GM19025 (cell line): ENCODE results near the gene NSD1.

Experiments
- ATAC-seq: cut with Tn5 transposase; IDR thresholded peaks from one replicate; pipeline ENCODE4 v1.9.1; 2021; ENCODE audit warnings: mild to moderate bottlenecking, low read depth, moderate library complexity; ENCODE audit not compliant: unreplicated experiment

The NSD1 gene

DNA sequence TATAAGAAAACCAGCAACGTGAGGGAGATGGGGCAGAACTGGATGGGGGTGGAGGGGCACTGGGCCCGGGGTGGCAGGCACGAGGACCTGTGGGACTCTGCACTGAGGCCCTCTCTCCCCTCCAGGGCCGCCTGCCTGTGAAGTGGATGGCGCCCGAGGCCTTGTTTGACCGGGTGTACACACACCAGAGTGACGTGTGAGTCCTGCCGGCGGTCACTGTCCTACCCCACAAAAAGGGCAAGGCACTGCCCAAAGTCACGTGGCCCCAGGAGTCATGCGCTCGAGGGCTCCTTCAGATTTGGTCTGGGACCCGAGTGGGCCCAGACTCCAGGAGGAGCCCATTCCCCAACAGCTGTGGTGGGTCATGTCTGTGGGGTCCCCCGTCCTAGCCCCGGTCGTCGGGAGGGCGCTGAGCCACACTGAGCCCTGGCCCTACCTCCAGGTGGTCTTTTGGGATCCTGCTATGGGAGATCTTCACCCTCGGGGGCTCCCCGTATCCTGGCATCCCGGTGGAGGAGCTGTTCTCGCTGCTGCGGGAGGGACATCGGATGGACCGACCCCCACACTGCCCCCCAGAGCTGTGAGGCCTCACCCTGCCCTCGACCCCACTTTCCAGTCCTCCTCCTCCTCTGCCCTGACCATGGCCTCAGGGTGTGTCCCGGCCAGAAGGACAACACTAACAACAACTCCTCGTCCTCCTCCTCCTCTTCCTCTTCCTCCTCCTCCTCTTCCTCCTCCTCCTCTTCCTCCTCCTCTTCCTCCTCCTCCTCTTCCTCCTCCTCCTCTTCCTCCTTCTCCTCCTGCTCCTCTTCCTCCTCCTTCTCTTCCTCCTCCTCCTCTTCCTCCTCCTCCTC is 37.2 kb upstream of the NSD1 start:
- ATAC-seq = no peak

DNA sequence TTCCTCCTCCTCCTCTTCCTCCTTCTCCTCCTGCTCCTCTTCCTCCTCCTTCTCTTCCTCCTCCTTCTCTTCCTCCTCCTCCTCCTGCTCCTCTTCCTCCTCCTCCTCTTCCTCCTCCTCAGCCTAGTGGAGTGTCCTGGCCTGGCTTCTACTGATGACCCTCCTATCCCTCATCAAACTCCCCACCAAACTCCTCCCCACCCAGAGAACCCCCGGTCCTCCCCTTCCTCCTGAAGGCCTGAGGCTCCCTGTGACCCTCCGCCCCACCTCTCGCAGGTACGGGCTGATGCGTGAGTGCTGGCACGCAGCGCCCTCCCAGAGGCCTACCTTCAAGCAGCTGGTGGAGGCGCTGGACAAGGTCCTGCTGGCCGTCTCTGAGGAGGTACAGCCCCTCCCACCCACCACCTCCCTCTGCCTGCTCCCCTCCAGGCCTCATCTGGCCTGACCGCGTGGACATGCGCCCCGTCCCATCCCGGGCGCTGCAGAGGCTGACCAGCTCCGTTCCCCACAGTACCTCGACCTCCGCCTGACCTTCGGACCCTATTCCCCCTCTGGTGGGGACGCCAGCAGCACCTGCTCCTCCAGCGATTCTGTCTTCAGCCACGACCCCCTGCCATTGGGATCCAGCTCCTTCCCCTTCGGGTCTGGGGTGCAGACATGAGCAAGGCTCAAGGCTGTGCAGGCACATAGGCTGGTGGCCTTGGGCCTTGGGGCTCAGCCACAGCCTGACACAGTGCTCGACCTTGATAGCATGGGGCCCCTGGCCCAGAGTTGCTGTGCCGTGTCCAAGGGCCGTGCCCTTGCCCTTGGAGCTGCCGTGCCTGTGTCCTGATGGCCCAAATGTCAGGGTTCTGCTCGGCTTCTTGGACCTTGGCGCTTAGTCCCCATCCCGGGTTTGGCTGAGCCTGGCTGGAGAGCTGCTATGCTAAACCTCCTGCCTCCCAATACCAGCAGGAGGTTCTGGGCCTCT is 36.3 kb upstream of the NSD1 start:
- ATAC-seq = no peak

DNA sequence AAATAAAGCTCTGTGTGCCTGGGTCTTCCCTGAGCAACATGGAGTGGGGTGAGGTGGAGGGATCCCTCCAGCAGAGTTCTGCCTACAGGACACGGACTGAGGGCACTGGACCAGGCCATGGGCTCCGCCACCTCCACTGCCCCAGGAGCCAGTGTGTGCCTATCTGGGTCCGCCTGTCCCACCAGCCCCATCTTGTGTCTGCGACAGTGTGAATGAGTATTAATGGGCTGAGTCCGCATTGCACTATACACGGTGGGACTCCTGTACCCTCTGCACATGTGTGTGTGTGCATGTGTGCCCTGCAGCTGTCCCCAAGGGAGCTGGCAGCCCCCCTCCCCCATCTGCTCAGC is 35.5 kb upstream of the NSD1 start:
- no peak for ATAC-seq

DNA sequence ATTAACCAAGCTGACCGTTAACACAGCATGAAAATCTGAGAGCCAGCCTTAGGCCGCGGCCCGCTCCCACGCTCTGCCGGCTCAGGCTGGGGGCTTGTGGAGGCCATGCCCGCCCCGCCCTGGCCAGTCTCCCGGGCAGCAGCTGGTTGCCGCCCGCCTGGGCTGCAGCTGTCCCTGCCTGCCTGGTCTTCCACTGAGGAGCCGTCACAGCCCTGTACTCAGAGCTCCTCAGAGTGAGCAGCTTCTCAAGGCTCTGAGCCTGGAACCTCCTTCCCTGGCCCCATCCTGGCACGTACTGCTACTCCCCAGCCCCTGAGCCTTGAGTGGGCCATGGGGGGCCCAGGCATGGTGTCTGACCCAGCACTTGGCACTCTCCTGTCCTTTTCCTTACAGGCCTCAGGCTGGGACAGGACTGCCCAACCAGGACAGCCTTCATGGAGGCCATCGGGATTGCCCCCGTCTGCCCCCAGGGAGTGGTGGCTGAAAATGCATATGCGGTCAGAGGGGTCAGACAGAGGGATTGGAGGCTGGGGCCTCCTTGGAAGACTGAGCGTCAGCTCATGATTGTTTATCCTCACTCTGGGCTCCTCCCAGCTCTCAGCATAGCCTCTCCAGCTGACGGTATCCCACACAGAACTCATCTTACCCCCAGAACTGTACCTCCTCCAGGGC is 35.0 kb upstream of the NSD1 start:
- no peak for ATAC-seq

DNA sequence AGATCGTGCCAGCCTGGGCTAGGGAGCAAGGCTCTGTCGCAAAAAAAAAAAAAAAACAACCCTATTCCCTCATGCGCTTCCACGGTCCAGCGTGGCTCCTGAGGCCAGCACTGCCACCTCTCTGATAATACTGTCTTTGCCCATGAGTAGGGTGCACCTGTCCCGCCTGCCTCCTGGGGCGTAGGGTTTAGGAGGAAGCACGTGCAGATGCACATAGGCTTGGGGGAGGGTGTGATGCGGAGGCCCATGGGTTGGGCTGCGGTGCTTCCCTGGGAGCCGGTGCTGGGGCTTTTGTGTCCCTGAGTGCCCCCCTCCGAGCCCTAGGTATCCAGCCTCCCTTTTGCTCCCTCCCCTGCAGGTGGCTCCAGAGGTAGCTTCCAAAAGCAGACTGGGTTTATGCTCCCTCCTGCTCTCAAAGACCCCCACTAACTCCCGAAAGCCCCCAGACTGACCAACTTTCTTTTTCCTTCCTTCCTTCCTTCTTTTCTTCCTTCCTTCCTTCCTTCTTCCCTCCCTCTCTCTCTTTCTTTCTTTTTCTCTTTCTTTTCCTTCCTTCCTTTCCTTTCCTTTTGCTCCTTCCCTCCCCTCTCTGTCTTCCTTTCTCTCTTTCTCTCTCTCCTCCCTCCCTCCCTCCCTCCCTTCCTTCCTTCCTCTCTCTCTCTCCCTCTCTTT is 34.0 kb upstream of the NSD1 start:
- ATAC-seq = no peak

DNA sequence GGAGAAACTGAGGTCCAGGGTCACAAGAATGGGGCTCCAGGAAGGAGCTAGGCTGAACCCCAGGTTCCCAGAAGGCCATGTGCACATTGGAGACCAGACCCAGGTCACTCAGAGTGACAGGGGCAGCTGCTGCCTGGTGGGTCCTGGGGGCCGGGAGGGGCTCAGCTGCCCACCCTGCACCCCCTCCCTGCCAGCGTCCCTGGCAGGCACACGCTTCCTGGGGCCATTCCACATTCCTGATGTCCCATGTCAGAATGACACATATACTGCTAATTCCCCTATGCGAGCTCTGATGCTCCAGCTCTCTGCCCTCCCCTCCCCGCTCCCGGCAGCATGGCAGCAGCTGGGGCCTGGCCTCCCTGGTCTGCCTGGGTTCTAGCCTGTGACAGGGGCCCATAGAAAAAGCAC is 32.9 kb upstream of the NSD1 start:
- ATAC-seq = no peak

DNA sequence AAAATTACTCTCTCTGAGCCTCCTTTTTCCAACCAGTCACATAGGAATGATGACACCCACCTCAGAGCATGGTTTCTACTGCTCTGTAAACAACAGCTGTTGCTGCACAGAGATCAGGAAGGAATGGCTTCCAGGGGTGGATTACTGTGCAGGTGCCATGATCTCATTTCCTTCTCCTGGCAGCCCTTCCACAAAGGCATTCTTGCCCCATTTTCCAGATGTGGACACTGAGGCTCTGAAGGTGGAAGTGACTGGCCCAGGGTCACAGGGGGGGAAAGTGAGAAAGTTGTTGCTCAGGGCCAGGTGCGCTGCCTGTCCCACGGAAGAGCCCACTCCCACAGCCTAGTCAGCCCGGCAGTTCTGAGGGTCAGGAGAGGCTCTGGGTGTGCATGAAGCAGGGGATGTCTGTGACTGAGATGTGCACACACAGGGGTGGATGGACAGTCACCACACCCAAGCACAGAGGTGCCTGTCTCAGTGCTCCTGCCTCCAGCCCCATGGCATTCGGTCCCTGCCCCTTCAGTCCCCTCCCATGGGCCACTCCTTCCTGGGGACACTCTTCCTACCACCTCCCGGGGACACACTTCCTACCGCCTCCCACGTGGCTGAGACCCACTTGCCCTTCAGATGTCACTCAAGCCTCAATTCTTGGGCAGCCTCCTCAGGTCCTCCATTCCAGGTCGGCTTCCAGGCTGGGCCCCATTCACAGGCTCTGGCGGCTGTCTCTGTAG is 29.9 kb upstream of the NSD1 start:
- ATAC-seq = no peak

DNA sequence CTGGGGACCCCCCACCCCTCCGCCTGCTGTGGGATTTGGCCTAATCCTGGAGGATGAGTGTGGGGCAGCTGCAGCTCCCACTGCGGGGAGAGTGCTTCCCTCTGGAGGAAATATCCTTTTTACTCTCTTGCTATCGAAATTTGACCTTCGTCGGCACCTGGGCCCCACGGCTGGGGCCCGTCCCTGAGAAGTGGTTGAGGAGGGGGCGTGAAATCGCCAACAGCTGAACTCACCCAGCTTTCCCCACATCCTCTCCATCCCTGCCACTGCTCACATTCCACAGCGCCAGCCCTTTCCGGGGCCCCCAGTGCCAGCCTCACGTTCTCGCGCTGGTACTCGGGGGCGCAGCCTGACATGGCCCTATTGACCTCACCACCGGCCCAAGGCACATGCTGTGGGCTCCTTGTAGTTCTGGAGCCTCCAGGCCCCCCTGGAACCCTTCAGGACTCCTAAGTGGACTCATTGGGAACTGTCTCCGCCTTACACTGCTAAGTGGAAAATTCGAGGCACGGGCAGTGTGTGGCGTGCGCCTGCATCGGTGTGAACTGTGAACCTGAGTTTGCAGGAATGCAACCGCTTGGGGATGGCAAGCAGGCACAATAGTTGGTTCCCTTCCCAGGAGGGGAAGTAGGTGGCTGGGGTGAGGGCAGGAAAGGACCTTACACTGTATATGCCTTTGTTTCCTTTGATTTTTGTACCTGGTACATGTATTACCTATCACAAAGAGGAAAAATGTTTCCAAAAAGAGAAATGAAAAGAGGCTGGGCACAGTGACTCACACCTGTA is 27.7 kb upstream of the NSD1 start:
- no peak for ATAC-seq

DNA sequence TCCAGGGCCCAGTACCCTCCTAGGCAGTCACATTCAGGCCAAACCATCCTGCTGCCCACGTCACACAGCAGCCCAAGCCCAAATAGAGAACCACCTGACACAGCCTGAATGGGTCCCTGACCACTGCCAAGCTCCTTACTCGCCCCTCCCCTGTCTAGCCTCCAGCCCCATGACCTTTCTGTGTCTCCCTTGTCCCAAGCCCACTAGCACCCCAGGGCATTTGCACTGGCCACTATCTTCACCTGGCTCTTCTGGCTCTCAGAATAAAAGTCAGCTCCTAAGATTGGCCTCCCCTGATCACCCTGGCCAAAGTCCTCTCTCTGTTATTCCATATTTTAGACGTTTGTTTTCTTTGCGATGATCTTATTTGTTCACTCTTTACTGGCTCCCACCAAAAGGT is 26.4 kb upstream of the NSD1 start:
- ATAC-seq = no peak

DNA sequence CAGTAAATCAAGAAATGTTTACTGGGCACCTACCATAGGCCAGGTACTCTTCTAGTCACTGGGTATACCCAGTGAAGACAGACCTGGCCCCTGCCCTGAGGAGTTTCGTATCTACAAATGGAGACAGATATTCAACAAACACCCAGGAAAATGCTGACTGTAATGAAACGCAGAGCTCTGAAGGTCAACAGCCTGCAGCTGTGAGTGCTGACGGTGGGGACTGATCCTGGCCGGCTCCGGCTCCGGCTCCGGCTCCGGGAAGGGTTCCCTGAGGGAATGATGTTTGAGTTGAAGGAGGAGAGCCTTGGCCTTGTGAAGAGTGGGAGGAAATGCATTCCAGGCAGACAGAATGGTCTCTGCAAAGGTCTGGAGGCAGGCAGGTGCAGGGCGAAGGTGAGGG is 23.8 kb upstream of the NSD1 start:
- no peak for ATAC-seq

DNA sequence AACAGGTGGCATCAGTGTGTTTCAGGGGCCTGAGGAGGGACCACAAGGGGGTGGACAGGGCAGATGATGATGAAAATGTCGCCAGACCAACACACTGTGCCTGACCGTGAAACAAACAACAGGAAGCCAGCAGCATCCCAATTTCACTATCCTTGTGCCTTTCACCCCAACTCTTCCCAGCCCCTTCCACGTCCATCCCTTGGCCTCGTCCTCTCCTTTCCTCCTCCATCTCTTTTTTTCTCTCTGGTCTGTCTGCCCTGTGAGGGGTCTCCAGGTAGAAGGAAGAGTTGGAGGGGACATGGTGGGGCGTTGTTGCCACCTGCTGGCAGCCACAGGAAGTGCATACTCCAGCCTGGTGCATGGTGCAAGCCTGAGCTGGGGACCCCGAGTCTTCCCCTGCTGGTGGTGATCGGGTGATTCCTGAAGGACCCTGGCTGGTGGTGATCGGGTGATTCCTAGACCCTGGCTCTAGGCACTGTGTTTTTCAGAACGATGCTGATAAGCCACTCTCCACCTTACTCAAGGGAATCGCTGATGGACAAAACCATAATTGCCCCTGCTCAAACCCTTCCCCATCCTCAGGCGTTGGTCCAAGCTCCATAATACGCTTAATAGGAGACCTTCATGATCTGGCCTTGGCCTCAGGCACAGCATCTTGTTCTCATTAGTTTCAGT is 21.7 kb upstream of the NSD1 start:
- no peak for ATAC-seq

DNA sequence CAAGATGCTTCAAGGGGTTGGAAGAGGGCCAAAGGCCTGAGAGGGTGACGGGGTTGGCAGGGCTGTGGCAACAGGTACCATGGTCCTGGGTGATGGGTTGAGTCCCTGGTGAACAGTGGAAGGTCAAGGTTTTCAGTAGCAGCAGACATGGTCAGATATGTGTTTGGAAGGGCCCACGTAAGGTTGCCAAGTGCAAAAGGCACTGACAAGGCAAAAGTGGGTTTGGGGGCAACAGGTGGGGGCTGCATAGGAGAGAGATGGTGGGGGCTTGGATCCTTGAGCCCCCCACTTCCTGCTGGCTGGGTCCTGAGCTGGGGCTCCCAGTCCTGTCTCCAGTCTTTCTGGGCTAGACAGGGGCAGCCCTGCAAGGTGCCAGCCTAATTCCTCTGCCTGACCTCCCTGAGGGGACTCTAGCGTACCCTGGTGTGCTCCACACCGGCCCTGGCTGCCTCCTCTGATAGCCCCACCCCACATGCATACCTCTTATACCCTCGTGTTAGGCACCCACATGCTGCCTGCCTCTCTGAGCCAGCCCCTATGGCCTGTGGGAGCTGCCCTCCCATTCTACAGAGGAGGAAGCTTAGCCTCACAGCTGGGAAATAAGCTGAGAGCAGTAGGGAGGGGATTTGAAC is 20.9 kb upstream of the NSD1 start:
- ATAC-seq = no peak

DNA sequence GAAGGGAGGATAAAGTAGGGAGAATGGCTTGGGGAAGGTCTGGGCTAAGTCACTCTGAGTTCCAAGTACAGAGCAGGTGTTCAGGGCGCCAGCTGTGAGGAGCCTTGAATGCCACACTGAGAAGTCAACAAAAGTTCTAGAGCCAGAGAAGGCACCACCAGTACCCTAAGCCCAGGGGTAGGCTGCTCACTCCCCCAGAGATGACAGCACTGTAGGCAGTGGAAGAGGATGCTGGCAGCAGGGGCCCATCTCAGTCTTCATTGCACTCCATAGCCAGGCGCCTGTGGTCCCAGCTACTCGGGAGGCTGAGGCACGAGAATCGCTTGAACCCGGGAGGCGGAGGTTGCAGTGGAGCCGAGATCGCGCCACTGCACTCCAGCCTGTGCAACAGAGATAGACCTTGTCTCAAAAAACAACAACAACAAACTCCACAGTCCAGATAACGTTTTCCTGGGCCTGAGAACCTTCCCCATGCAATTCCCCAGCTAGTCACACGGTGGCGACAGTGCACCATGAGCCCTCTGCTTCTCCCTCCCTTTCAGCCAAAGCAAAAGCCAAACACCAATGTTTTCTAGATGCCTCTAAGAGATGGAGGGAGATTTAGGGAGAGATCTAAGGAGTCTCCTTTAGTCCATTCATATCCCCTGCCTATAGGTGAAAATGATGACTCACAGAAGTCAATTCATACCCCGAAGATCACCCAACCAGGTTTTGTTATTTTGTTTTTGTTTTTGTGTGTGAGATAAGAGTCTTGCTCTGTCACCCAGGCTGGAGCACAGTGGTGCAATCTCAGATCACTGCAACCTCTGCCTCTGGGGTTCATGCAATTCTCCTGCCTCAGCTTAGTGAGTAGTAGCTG is 19.8 kb upstream of the NSD1 start:
- ATAC-seq = no peak

DNA sequence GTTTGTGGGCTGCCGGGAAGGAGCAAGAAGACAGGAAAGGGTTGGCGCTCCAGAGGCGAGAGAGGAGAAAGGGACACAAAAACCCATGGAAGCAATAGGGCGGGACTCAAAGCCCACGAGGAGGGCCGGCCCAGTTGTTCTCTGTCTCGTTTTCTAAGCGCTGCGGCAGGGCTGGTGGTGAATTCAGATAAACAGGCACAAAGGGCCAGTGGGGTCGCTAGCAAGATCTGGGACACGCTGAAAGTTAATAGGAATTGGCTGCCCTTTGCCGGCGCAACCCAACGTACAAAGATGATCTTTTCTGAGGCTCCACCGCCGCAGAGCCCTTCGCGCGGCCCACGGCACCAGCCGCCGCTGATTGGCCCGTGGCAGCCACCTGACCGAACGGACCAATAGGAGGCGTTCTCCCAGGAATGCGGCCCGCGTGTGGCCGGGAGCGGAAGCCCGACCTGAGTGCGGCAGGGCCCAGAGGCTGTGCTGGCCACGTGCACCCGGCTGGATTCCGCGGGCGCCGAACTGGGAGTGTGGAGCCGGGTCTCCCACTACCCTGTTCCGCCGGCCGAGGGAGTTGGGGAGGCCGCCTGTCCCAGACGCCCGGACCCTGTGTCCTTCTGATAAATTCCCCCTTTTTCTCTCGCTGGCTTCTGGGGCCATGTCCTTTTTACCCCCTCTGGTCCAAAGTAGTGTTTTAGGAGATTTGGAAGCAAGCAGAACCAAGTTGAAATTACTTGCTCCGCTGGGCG is 16.8 kb upstream of the NSD1 start:
- no peak for ATAC-seq

DNA sequence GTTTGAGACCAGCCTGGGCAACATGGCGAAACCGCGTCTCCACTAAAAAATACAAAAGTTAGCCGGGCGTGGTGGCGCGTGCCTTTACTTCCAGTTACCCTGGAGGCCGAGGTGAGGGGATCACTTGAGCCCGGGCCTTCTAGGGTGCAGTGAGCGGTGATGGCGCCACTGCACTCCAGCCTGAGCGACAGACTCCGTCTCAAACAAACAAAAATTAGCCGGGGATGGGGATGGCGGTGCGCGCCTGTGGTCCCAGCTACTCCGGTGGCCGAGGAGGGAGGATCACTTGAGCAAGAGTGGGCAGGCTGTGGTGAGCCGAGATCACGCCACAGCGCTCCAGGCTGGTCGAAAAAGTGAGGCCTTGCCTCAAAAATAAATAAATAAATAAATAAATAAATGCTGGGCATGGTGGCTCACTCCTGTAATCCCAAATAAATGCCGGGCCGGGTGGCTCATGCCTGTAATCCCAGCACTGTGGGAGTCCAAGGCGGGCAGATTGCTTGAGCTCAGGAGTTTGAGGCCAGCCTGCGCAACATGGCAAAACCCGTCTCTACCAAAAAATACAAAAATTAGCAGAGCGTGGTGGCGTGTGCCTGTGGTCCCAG is 16.0 kb upstream of the NSD1 start:
- ATAC-seq = no peak

DNA sequence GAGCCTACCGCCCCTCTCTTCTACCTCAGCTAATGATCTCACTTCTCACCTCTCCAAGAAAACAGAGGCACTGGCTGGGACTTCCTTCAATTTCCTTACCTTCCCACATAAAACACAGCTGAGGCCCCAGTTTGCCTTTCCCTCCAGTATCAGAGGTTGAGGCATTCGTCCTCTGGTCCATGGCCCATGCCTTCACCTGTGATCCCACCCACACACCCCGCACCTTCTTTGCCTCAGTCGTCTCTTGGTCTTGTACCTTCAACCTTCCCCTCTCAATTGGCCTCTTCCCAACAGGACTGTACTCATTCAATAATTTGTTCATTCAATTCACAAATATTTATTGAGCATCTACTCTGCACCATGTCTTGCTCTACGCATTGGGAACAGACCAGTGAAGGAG is 11.0 kb upstream of the NSD1 start:
- no peak for ATAC-seq
